OCI-LY3 (cell line): Measurements from ENCODE around the gene MYLK4.

ENCODE experiments used
- CTCF ChIP-seq: fragments of 200-600, 300-600 bp; sonication (generic); IDR thresholded peaks from 2 replicates; pipeline ENCODE4 v1.5.1; 2014; ENCODE audit warnings: antibody characterized with exemption, low read length, low read depth
- EZH2phosphoT487 ChIP-seq: fragments of 200-600 bp; shearing (Covaris generic); IDR thresholded peaks from 2 replicates; pipeline ENCODE4 v1.6.1; 2018; ENCODE audit warnings: antibody characterized with exemption, mixed run types, low read depth

DNA sequence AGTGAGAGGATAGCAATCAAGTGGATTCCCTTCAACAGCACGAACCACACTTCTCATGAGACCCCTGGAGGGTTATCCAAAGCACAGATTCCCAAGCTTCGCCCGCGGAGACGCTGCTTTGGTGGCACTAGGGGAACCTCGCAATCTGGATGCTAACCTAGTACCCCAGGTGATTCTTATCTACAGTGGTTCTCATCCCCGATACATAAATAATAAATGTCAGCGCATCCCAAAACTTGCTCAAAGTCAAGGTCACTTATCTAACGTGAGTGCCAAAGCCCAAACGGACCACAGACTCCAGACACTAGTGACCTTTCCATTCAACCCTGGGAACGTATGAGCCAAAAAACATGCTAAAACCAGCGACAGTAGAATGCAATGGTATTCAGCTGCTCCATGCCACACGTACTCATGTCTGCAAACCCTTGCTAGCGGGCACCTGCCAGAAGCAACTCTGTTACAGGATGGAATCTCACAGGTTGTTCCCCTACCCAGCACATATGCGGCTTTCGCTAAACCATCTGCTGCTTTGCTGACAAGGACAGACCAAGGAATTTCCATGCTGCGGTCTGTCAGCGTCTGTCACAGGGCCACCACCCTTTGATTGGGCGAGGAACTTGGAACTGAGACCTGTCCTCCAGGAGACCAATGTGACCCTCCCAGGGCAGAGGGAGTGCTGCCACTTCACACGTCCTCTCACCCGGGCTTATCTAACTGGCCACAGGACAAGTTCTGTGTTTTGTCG, 16.8 kb downstream of the MYLK4 start:
- TF ChIP-seq CTCF = no peak
- TF ChIP-seq EZH2phosphoT487 = no peak
